Measurements from ENCODE around the gene SMARCD3.
A peak's percentile ranks its signal among the peaks of the same experiment; 100 is the strongest.

Gene SMARCD3

GRCh38 chr7:151236406-151236805 lies 12.1 kb downstream of the SMARCD3 start:
- TF ChIP-seq CTCF (IDR thresholded peaks at IDR 0.05; ENCODE audit: insufficient read depth, low read length) = no peak
- TF ChIP-seq GABPA (IDR thresholded peaks at IDR 0.05; ENCODE audit: low read depth) = no peak
- TF ChIP-seq REST (IDR thresholded peaks at IDR 0.05; ENCODE audit: insufficient replicate concordance, low read depth) = no peak
- TF ChIP-seq SPI1 (IDR thresholded peaks at IDR 0.05; ENCODE audit: borderline replicate concordance, low read depth) = no peak
- no peak for TF ChIP-seq POLR2AphosphoS5 (IDR thresholded peaks at IDR 0.05; ENCODE audit: low read depth)
- Histone ChIP-seq H3K4me3 (replicated peaks; ENCODE audit: insufficient read depth, low read length) (no peak overlapping the region), H3K27me3 (ENCODE audit: insufficient read depth, poor library complexity, severe bottlenecking) (no peaks in the 10 kb centered on the region), H3K27ac (replicated peaks) (no peak overlapping the region)
- DNase-seq (ENCODE audit: low read depth in 1 of 2, low spot score in 1 of 2) = no peak

GRCh38 chr7:151235091-151235787 lies 13.3 kb downstream of the SMARCD3 start:
- Histone ChIP-seq H3K27ac (replicated peaks) (no peak overlapping the region), H3K27me3 (ENCODE audit: insufficient read depth, poor library complexity, severe bottlenecking) (no peaks in the 10 kb centered on the region), H3K4me3 (replicated peaks; ENCODE audit: insufficient read depth, low read length) (no peak overlapping the region)
- no peak for TF ChIP-seq SPI1 (IDR thresholded peaks at IDR 0.05; ENCODE audit: borderline replicate concordance, low read depth)
- no peak for TF ChIP-seq CTCF (IDR thresholded peaks at IDR 0.05; ENCODE audit: insufficient read depth, low read length)
- no peak for TF ChIP-seq REST (IDR thresholded peaks at IDR 0.05; ENCODE audit: insufficient replicate concordance, low read depth)
- TF ChIP-seq POLR2AphosphoS5 (IDR thresholded peaks at IDR 0.05; ENCODE audit: low read depth) = no peak
- no peak for TF ChIP-seq GABPA (IDR thresholded peaks at IDR 0.05; ENCODE audit: low read depth)
- DNase-seq (ENCODE audit: low read depth in 1 of 2, low spot score in 1 of 2) = no peak

- Histone ChIP-seq H3K27me3 (ENCODE audit: insufficient read depth, poor library complexity, severe bottlenecking) (no peaks in the 10 kb centered on the region), H3K27ac (replicated peaks) (peak overlapping the region; percentile 79; the same call in 1 of the 2 replicates), H3K4me3 (replicated peaks; ENCODE audit: insufficient read depth, low read length) (peak overlapping the region; percentile 93)
- DNase-seq (ENCODE audit: low read depth in 1 of 2, low spot score in 1 of 2) = no peak
- TF ChIP-seq GABPA (IDR thresholded peaks at IDR 0.05; ENCODE audit: low read depth) (no peak), REST (IDR thresholded peaks at IDR 0.05; ENCODE audit: insufficient replicate concordance, low read depth) (no peak), SPI1 (IDR thresholded peaks at IDR 0.05; ENCODE audit: borderline replicate concordance, low read depth) (no peak), CTCF (IDR thresholded peaks at IDR 0.05; ENCODE audit: insufficient read depth, low read length) (no peak), POLR2AphosphoS5 (IDR thresholded peaks at IDR 0.05; ENCODE audit: low read depth) (no peak)
Observed at GRCh38 chr7:151233804-151234203, 14.7 kb downstream of the SMARCD3 start.
